MCF 10A (cell line): ENCODE results near the gene PIGX. TPM values are rescaled to one million over a fixed set of nuclear protein-coding genes. Genes with fewer than 3 reads are reported as not detected.

ENCODE experiments used
- BruUV-seq: library from RNA; stranded (reverse); fragments of 400-500 nt; replicated peaks from 2 replicates; lab custom pipeline; 2021; lab: Mats Ljungman, UMichigan
- CTCF ChIA-PET: fragments of 300-600 bp; sonication (Branson Sonifier 250); formaldehyde crosslinking; extraction: SDS; loops from one replicate; lab custom pipeline; 2021; ENCODE audit warnings: antibody characterized with exemption, inconsistent platforms; lab: Yijun Ruan, JAX
- POLR2A ChIA-PET: fragments of 300-600, 350-650 bp; sonication (Branson Sonifier 250); formaldehyde crosslinking; extraction: SDS; loops from one replicate; lab custom pipeline; 2020; ENCODE audit warnings: antibody characterized with exemption, inconsistent platforms; lab: Yijun Ruan, JAX
- DNase-seq: peaks from one replicate; pipeline ENCODE4 v3.0.0-alpha.2; 2018; ENCODE audit not compliant: unreplicated experiment
- H3K27ac Mint-ChIP-seq: one replicate; pipeline ENCODE4 v1.8.0; 2022; ENCODE audit warnings: mild to moderate bottlenecking, low read depth, mixed read lengths; ENCODE audit not compliant: unreplicated experiment
- H3K27me3 Mint-ChIP-seq: one replicate; pipeline ENCODE4 v1.8.0; 2022; ENCODE audit warnings: mixed read lengths; ENCODE audit not compliant: insufficient read depth, unreplicated experiment
- H3K36me3 Mint-ChIP-seq: one replicate; pipeline ENCODE4 v1.8.0; 2022; ENCODE audit warnings: mild to moderate bottlenecking, moderate library complexity, mixed read lengths; ENCODE audit not compliant: insufficient read depth, unreplicated experiment
- H3K4me1 Mint-ChIP-seq: one replicate; pipeline ENCODE4 v1.8.0; 2022; ENCODE audit warnings: mixed read lengths; ENCODE audit not compliant: insufficient read depth, unreplicated experiment
- H3K4me3 Mint-ChIP-seq: one replicate; pipeline ENCODE4 v1.8.0; 2022; ENCODE audit warnings: mild to moderate bottlenecking, moderate library complexity, mixed read lengths; ENCODE audit not compliant: unreplicated experiment
- H3K9me3 Mint-ChIP-seq: one replicate; pipeline ENCODE4 v1.8.0; 2022; ENCODE audit warnings: mixed read lengths; ENCODE audit not compliant: unreplicated experiment
- CTCF ChIP-seq: fragments of 200-600 bp; IDR thresholded peaks from one replicate; pipeline ENCODE4 v1.8.0; 2022; ENCODE audit warnings: antibody characterized with exemption, mild to moderate bottlenecking; ENCODE audit not compliant: unreplicated experiment
- intact Hi-C: fragments of 100-400 bp; cut with micrococcal nuclease; formaldehyde crosslinking; loops from 2 replicates; pipeline ENCODE4 v1.14.1; 2022
- total RNA-seq: library from RNA; stranded (reverse); gene quantifications from 2 replicates; pipeline ENCODE4 v1.2.3, GENCODE V29; 2022

PIGX gene
- total RNA-seq, 1 experiment from 2014 or later, result 23.2 TPM

GRCh38 chr3:196667056-196667825 lies 44.9 kb upstream of the PIGX start:
- no TSS peak for BruUV-seq
- no peaks in the 10 kb centered on the region for H3K36me3 Mint-ChIP-seq
- peaks cover 12% of the 10 kb centered on the region for H3K27me3 Mint-ChIP-seq
- H3K27ac Mint-ChIP-seq, result no peak overlapping the region
- POLR2A ChIA-PET, result no interaction called here
- intact Hi-C loops, result no loop called here
- TF ChIP-seq CTCF, result no peak
- CTCF ChIA-PET, result no interaction called here
- no peaks in the 10 kb centered on the region for H3K9me3 Mint-ChIP-seq
- DNase-seq, result no peak
- peaks cover 8% of the 10 kb centered on the region for H3K4me1 Mint-ChIP-seq
- no peak overlapping the region for H3K4me3 Mint-ChIP-seq

DNA sequence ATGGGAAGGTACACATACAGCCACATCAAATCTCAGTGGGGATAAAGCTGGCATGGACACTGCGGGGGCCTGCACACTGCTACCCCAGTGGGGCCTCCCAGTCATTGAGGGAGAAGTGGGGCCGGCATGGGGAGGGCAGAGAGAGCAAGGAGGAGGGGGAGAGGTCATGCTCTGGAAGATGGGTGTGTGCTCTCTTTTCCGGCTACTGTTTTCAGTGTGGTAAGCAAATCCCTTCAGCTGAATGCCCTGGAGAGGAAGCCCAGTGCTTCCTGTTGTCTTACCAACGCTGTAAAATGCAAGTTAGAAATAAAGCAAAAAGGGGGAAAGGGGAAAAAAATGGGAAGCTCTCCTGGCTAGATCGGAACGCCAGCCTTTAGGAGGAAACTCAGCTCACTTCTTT lies 41.8 kb upstream of the PIGX start:
- DNase-seq, result no peak
- ChIA-PET CTCF (interaction anchor here (1.1 kb wide), 1 partner anchor 16 kb away, joined by 3 read pairs; no protein-coding TSS in a partner anchor), POLR2A (interaction anchor here (0.6 kb wide), 1 partner anchor 82 kb away, joined by 3 read pairs; no protein-coding TSS in a partner anchor)
- Mint-ChIP-seq H3K4me1 (peaks cover 8% of the 10 kb centered on the region), H3K9me3 (no peaks in the 10 kb centered on the region), H3K4me3 (no peak overlapping the region), H3K36me3 (no peaks in the 10 kb centered on the region), H3K27ac (no peak overlapping the region), H3K27me3 (peaks cover 12% of the 10 kb centered on the region)
- BruUV-seq, result no TSS peak
- intact Hi-C loops, result no loop called here
- no peak for TF ChIP-seq CTCF

DNA sequence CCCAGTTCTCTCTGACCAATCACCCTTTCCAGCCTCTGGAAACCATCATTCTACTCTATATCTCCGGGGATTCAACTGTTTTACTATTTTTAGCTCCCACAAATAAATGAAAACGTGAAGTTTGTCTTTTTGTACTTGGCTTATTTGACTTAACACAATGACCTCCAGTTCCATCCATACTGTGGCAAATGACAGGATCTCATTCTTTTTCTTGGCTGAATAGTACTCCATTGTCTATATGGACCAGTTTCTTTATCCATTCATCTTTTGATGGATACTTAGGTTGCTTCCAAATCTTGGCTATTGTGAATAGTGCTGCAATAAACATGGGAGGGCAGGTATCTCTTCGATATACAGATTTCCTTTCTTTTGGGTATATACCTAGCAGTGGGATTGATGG lies 38.5 kb upstream of the PIGX start:
- POLR2A ChIA-PET, result no interaction called here
- intact Hi-C loops, result no loop called here
- TF ChIP-seq CTCF, result no peak

DNA sequence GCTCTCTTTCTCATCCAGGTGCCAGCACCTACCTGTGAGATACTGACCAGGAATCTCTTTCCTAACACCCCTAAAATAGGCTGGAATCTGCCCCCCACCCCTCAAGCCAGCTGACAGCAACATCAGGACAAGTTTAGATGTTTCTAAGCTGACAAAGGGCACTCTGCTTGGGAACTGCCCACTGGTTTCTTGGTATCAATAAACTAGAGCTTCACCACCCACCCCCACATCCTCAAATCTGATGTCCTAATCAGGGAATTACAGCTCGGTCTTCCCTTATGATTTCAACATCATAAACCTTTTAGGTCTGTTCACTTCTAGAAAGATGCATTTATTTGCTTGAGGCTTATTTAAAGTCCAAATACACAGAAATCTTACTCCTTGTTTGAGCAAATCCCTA lies 34.8 kb upstream of the PIGX start:
- Mint-ChIP-seq H3K4me1 (no peaks in the 10 kb centered on the region), H3K4me3 (no peak overlapping the region), H3K36me3 (no peaks in the 10 kb centered on the region), H3K27me3 (peaks cover 23% of the 10 kb centered on the region), H3K9me3 (no peaks in the 10 kb centered on the region), H3K27ac (no peak overlapping the region)
- intact Hi-C loops, result no loop called here
- ChIA-PET CTCF (interaction anchor here (0.7 to 2.0 kb wide), 5 partner anchors 8 to 97 kb away, joined by 3 to 5 read pairs (median 5); no protein-coding TSS in a partner anchor), POLR2A (interaction anchor here (0.6 to 0.9 kb wide), 4 partner anchors 11 to 399 kb away, joined by 3 to 4 read pairs (median 3); no protein-coding TSS in a partner anchor)
- TF ChIP-seq CTCF, result no peak
- no peak for DNase-seq
- no TSS peak for BruUV-seq

More for the DNA sequence above, 38.5 kb upstream of the PIGX start:
- BruUV-seq, result no TSS peak
- H3K36me3 Mint-ChIP-seq, result no peaks in the 10 kb centered on the region
- CTCF ChIA-PET, result interaction anchor here (0.6 to 1.0 kb wide), 4 partner anchors 11 to 22 kb away, joined by 3 read pairs; no protein-coding TSS in a partner anchor
- H3K27me3 Mint-ChIP-seq, result peaks cover 27% of the 10 kb centered on the region
- no peaks in the 10 kb centered on the region for H3K9me3 Mint-ChIP-seq
- H3K4me3 Mint-ChIP-seq, result no peak overlapping the region
- H3K27ac Mint-ChIP-seq, result no peak overlapping the region
- no peak for DNase-seq
- no peaks in the 10 kb centered on the region for H3K4me1 Mint-ChIP-seq
